ENCODE measurements around the gene FSCN2.

DNA sequence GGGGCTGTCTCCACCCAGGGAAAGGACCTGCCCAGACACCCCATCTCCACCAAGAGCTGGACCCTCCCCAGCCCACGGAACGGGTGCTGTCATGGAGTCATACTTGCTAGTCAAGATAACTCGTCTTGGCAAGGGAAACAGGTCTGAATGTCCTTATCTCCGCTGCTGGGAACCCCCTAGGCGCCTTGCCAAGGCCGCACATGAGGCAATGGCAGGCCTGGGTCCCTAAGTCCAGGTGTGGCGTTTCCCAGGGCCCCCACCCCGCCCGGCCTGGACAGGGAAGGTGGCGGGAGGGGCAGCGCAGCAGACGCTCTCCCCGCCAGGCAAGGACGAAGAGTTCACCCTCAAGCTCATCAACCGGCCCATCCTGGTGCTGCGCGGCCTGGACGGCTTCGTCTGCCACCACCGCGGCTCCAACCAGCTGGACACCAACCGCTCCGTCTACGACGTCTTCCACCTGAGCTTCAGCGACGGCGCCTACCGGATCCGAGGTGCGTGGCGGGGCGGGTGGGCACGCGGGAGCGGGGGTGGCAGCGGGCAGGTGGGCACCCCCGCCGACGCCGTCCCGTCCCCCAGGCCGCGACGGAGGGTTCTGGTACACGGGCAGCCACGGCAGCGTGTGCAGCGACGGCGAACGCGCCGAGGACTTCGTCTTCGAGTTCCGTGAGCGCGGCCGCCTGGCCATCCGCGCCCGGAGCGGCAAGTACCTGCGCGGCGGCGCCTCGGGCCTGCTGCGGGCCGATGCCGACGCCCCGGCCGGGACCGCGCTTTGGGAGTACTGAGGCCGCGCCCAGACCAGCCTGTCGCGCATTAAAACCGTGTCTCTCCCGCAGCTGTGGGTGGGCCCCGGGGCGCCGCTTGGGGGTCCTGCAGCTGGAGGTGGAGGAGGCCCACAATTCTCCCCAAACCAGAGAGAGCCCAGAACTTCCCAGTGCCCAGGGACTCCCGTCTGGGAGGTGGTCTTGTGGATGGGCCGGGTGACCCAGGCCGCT, 8.4 kb downstream of the FSCN2 start:
- TF ChIP-seq, protein P1, sequence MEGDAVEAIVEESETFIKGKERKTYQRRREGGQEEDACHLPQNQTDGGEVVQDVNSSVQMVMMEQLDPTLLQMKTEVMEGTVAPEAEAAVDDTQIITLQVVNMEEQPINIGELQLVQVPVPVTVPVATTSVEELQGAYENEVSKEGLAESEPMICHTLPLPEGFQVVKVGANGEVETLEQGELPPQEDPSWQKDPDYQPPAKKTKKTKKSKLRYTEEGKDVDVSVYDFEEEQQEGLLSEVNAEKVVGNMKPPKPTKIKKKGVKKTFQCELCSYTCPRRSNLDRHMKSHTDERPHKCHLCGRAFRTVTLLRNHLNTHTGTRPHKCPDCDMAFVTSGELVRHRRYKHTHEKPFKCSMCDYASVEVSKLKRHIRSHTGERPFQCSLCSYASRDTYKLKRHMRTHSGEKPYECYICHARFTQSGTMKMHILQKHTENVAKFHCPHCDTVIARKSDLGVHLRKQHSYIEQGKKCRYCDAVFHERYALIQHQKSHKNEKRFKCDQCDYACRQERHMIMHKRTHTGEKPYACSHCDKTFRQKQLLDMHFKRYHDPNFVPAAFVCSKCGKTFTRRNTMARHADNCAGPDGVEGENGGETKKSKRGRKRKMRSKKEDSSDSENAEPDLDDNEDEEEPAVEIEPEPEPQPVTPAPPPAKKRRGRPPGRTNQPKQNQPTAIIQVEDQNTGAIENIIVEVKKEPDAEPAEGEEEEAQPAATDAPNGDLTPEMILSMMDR (conservative IDR thresholded peaks at IDR 0.05 in 1 of 2, IDR thresholded peaks at IDR 0.05 in 1 of 2; ENCODE audit: low read depth in 1 of 2, low read length in 2 of 2): no peak
- TF ChIP-seq EZH2 (IDR thresholded peaks at IDR 0.05; ENCODE audit: low read length, missing control alignments): peak; percentile 89

Data from fibroblast of lung (primary cell).